ENCODE measurements around the gene KBTBD12.

Gene KBTBD12

DNA sequence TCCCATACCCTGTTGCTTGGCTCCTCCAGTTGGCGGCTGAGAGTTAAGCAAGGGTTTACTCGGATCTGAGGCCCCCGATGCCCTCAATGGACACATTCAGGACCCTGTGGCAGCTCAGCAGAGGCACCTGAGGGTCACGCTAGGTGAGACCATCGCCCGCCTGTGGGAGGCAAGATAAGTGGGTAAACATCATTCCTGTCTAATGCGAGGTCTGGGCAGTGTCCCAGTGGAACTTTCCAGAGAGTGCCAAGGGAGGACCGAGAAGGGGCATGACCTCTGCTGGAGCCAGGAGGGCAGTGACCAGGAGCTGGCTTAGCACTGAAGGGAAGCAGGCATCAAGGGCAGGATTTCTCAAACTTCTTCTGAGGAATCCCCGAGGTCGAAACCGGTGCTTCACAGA is 71.8 kb downstream of the KBTBD12 start:
- no peak for DNase-seq

DNA sequence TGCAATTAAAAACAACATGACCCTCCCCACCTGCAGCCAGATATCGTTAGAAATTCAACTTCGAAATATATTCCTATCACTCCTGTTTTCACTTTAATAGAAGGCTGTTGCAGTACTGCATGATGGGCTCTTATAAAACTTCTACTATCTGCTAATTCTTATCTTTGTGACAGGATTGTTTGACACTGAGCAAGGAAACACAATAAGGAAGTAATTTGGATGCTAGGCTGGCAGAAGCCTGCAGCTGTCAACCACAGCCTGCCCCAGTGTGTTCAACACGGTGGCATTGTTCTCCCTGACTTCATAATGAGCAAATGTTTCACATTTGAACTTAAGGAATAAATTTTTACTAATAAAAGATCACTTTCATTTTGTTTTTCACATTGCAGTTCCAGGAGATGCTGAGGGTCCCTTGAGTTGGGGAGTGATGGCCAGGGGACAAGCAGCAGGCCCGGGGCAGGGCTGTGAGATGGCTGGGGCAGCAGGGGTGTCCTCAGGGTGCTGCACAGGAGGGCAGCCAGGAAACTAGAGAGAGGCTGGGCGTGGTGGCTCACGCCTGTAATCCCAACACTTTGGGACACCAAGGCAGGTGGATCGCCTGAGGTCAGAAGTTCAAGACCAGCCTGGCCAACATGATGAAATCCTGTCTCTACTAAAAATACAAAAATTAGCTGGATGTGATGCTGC is 72.4 kb downstream of the KBTBD12 start:
- DNase-seq, result no peak

DNA sequence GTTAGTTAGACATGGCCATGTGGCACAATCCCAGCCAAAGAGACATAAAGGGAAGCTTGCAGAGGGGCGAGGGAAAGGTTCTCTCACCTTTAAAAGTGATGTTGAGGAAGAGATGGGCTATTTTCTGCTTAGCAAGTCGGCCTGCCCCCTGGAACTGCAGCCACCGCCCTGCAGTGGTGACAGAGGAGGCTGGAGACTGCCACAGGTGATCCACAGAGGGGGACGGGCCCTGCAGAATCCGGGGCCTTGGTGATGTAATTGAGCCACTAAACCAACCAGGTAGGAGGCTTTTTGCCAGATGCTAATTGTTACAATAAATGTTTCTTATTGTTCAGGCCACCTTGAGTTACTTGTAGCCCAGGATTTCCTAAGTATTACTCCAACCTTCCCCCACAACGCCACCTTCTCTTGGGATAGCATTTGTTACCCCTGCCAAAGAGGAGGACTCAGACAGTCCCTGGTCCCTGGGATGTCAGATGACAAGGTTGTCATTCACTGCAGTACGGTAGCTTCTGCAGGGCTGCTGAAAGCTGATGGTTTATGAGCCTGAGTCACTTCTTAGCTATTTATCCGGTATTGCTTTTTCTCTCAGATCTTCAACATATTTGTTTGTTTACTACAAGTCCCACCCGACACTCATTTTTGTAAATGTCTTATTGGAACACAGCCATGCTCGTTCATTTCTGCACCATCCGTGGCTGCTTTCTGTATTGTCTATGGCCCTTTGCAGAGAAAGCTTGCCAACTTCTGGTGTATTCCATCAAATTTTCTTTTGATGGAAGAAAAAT is 73.9 kb downstream of the KBTBD12 start:
- DNase-seq, result no peak

DNA sequence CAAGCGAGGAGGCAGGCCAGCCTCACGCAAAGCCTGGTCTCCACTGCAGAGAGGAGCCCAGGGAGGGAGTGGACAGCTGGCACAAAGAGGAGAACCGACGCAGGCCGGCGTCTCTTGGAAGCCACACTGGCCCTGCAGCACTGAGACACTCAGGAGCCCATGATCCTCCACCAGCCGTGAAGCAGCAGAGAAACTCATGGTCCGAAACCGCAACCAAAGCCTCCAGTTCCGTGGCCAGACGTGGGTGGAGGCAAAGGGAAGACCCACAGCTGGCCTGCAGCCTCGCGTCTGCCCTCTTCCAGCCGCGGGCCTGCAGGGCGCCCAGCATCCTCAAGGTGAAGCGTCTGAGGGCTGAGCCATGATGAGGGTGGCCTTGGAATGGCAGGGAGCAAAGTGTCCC is 75.0 kb downstream of the KBTBD12 start:
- DNase-seq, result no peak

DNA sequence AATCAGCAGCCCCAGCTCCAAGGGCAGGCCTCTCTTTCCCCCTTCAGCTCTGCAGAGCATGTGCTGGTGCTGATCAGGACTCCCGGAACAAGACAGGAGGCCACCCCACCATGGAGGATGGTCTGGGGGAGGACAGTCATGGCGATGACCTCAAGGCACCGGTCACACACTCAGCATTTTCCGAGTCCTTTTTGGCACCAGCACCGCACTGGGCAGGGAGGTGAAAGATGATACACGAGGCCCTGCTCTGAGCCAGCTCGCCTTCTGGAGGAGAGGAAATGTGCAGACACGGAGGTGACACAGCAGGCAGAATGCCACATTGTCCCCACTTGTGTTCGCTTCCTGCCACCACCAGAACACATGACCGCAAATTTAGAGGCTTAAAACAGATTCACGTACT is 75.4 kb downstream of the KBTBD12 start:
- no peak for DNase-seq

DNA sequence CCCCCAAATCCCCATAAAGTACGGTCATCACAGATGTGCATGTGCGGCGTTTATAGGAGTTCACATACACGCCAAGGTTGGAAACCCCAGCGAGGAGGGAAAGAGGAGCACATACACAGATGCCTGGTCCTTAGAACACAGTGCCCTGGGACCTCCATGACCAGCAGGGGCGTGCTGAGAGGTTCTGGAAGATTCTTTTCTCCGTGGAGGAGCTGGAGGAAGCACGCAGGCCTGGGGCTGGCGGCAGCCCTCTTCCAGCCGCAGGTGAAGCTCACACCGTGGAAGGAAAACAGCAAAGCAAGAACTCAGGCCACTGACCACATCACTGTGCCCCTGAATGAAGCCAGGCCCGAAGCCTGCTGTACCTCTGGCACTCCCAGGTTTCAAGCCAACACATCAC is 76.2 kb downstream of the KBTBD12 start:
- no peak for DNase-seq

DNA sequence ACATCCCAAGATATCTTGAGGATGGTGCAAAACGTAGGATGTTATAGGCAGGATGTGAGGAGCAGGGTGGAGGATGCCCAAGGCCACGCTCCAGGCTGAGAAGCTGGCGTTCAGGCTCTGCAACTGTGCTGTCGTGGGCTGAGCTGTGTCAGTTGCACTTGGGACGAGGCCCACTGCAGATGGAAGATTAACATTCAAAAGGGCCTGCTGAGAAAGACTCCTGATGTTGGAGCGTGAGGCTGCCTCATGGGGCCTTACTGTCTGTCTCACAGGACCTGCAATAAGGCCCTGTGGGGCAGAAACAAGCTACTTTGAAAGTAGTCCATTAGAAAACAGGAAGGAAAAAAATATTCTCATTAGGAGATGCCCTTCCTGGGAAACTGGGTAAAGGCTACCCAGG is 76.6 kb downstream of the KBTBD12 start:
- no peak for DNase-seq

DNA sequence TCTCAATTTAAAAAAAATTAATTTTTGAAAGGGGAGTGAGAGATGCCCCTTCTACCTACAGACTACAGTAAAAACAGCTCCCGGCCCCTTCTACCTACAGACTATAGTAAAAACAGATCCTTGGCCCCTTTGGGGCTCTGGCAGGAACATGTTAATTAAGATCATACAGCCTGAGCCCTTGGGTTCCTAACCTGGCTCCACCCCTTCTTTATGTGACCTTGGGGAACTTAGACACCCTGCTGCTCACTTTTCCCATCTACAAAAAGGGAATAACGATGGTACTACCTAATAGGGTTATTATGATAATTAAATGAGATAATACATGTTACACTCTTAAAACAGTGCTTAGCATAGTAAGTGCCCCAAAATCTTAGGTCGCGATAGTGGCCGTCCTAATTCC is 77.1 kb downstream of the KBTBD12 start:
- no peak for DNase-seq

DNA sequence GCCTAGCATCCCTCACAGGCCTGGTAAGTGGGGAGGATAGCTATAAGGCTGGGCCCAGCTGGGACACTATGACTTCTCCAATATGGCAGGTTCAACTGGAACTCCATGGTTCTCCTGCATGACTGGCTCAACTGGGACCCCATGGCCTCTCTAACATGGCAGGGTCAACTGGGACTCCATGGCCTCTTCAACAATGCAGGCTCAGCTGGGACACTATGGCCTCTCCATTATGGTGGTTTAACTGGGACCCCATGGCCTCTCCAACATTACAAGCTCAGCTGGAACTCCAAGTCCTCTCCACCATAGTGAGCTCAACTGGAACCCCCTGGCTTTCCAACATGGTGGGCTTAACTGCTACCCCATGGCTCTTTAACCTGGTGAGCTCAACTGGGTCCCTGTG is 79.0 kb downstream of the KBTBD12 start:
- DNase-seq, result no peak

DNA sequence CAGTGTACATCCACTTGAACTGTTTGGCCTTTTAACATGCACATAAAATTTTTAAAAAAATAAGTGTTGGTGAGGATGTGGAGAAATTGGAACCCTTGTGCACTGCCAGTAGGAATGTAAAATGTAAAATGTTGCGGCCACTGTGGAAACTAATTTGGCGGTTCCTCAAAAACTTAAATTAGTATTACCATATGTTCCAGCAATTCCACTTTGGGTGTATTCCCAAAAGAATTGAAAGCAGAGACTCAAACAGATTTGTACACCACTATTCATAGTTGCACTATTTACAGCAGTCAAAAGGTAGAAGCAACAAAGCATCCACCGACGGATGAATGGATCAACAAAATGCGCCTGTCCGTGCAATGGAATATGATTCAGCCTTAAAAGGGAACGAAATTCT is 82.0 kb downstream of the KBTBD12 start:
- no peak for DNase-seq

DNA sequence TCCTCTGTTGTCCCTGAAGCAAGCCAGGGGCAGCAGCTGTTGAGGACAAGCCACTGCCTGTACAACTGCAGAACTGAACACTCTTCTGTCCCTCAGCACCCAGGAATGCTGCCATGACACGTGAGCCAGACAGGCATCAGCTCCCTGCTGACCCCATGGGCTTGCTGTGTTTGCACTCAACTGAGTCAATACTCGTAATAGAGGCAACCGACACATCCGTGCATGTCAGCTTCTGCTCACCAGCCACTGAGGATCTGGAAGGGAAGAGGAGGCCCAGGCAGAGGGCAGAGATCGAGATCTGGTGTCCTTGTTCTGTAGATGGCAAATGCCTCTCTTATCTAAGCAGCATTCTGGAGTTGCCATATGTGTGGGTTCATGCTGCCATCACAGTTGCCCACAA is 82.9 kb downstream of the KBTBD12 start:
- no peak for DNase-seq

DNA sequence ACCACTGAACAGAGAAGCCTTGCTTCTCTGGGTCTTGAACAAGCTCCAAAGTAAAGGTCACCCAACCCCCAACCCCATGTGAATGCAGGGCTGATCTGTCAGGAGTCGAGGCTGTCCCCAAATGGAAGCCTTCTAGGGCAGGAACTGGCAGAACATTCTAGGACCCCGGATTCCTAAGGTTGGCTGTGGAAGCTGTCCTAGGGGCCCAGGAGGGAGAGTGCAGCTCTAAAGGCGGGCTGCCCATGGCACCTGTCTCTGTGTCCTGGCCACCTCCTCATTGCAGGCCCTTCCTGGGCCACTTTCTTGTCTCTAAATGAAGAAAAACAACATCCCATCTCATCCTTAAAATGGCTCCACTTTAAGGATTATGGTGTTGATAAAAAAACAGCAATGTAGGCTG is 83.6 kb downstream of the KBTBD12 start:
- no peak for DNase-seq

DNA sequence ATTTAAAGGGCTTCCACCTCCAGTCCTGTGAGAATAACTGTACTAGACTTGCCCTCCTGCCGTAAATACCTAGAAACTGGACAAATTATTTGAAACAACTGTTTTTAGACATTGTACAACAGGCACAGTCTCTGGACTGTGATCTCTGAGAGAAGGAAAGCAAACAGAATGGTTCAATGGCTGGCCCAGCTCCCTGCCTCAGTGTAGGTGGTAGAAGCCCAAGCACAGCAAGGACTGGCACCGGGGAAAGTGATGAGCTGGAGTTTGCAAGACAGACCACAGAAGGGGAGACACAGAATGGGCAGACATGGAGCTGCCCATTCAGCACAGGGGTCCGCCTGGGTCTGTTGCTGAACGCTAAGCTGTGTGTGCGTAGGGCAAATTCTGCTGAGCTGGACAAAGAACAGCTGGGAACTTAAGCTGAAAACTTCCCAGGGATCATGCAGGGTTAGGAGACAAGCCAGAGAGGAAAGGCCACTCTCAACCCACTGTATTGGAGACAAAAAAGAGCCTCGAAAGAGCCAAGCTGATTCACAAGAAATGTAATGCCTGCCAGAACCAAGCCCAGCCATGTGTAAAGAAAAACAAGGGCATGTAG is 84.6 kb downstream of the KBTBD12 start:
- DNase-seq, result no peak

DNA sequence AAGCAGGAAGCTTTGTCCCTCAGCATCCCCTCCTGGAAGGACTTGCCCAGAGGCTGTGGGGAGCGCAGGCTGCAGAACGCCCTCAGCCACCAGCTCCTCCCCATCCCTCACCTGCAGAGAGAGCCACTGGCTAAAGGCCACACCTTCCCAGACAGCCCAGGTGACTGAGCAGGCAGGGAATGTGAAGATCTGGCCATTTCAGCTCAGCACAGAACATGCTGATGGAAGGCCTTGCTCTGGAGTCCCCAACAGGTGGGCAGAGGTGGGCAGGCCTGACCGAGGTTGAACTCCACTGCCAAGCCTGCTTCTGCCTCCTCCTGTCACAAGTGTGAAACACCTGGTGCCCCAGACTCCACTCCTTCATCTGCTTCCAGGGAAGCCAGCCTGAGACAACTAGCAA is 86.5 kb downstream of the KBTBD12 start:
- no peak for DNase-seq

DNA sequence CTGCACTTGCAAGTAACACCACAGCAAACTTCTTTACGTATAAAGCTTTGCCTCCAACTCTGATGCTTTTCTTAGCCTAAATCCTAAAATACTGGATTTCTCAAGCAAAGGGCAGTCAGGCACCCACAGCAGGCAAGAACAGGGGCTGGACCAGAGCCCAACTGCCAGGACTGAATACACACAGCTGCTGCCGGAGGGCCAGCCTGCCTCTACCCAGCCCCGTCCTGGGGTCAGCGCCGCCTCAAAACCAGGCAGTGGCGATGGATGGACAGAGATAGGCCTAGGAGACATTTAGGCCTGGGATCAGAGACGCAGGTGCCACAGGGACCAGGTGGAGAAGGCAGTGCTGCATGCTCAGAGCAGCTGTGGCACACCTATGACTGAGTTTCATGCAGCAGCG is 89.6 kb downstream of the KBTBD12 start:
- DNase-seq, result no peak

DNA sequence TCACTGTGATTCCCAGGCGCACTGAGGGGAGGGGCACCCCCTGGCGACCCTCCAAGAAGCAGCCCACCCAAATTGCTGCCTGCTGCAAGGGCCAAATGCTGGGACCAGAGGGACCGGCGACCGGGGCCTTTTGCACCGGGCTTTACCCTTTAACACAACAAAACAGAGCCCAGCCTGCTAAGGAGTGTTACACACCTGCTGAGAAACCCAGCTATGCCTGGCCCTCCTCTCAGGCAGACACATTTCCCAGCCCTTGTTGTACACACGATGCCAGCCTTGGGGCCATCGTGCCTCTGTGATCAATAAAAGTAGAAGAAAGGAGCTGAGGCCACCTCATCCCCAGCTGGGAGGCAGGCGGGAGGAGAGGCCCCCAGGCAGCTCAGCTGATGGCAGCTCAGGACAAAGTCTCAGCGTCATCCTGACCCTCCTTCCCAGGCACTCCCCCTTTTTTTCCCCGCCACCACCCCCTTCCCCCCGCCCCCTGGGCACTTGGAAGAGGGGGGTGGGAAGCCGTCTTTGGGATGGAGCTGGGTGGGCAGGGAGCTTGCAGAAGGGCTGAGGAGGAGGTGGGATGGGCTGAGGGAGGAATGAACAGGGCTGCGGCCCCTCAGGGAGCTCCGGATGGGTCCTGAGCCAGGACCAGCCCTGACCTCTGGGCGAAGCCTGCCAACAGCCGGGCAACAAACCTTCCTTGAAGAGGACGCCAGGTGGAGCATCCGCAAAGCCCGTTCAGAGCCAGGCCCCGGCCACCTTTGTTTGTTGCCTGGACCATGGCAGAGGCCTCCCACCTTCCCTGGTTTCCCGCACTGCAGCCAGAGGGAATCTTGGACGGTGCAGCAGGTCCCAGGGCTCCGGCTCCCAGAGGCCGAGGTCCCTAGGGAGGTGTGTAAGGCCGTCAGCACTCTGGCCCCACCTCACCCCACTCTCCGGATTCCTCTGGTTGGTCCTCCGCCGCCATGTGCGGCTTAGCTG is 91.3 kb downstream of the KBTBD12 start:
- no peak for DNase-seq

DNA sequence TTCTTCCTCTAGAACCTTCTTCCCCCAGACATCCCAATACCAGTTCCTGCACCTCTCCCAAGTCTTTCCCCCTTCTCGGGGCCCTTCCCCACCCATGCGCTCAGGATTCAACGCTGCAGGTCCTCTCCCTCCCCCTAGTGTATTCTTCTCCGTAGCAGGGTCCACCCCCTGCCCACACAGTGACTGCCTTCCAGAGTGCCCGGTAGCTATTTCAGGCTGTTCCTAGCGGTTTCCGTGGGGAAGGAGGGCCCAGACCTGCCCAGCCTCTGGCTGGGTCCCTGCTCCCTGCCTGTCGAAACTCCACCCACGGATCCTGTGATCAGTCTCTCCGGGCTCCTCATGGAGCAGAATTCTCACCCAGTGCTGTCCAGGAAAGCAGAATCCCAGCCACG is 92.0 kb downstream of the KBTBD12 start:
- DNase-seq, result no peak

DNA sequence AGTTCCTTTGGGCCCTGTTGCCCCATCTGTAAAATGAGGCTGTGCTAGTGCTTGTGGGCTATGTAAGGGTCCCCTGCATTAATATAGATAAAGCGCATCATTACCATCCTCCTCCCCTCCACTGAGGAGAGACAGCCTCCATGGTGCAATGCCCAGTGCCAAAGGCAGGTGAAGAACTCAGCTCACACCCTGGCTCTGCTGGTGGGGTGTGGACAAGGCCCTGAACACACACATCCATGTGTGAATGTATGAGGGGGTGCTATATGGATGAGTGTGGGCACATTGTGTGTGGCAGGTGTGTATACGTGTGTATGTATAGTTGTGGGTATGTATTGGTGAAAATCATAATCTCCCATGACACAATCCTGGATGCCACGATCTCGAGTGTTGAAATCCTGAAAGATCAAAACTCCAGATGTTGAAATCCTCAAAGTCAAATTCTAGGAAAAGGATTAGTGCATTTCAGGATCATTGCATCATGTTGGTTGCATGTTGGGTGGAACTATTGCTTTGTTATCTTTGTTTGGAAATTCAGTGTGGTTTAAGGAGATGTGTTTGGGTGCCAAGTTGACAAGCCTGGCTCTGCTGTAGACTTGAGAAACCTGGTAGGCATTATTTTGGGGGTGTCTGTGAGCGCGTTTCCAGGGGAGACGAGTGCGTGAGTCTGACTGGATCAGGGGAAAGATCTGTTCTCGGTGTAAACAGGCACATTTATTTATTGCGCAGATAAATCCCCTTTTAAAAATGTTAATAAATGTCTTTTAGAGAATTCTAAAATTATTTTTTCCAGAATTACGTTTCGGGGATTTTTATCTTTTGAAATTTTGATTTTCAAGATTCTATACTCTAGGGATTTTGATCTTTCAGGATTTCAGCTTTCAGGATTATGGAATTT is 95.2 kb downstream of the KBTBD12 start:
- DNase-seq, result no peak

DNA sequence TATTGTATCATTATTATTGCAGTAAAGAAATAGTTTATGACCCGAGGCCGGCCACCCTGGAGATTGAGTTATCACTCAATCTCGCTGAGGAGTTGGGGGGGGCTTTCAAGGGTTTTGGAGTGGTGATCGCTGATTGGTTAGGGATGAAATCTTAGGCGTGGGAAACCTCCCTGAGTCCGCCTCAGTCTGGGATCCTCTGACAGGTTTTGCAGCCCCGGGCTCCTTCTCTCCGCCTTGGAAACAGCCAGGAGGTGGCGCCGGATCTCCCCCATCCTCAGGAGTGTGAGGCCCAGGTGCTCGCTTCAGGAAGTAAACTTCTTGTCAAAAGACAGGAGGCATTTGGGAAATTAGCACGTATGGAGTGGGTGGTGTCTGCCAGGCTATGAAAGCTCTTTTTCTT is 96.1 kb downstream of the KBTBD12 start:
- DNase-seq, result no peak

DNA sequence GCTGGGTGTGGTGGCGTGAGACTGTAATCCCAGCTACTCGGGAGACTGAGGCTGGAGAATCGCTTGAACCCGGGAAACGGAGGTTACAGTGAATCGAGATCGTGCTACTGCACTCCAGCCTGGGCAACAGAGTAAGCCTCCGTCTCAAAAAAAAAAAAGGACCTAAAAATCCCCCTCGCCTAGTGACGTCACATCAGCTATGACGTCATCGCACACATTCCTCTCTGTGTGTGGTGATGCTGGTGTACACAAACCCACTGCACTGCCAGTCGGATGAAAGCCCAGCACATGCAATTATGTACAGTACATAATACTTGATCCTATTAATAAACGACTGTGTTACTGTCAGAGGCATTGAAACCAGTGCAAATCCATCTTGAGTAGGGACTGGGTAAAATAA is 97.0 kb downstream of the KBTBD12 start:
- no peak for DNase-seq

DNA sequence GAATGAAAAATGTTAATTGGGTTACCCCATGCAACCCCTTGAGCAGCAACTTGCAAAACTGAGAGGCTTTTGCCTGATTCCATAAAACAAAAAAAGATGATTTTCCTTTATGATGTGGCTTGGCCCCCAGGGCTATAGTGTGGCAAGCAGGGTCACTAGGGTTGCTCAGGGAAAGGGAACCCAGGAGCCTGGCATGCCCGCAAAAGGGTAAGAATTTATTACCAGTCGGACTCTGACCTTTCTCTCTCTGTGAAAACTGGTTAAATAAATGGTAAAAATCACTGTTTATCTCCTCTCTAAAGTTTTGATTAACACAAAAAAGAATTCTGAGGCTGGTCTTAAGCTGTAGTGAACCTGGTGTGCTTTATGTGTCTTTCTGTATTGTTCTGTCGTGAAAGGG is 99.5 kb downstream of the KBTBD12 start:
- DNase-seq, result no peak

DNA sequence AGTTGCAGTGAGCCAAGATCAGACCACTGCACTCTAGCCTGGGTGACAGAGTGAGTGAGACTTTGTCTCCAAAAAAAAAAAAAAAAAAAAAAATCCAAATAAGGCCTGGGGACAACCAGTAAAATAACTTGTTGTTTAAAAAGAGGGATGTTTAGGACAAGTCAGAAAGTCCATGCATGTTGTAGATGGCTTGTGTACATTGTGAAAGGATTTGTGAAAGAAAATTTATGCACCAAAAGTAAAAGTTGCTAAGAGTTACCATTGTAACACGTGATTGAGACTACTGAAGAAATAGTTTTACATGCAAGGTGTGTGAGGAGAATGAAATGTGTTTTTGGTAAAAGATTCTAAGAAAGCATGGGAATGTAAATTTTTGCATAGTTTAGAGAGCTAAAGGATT is 101.5 kb downstream of the KBTBD12 start:
- no peak for DNase-seq

All from midbrain (tissue), 1 donor.